H1 (cell line): ENCODE data around the gene COL8A2. TPM values are rescaled to one million over a fixed set of nuclear protein-coding genes. Genes with fewer than 3 reads are reported as not detected.

Experiments used
- EGR1 ChIP-seq: IDR thresholded peaks from 2 replicates; pipeline ENCODE4 v1.6.1; 2011; ENCODE audit warnings: low read depth, low read length, borderline replicate concordance
- HDAC6 ChIP-seq: IDR thresholded peaks from one replicate; pipeline ENCODE4 v1.7.1; 2012; ENCODE audit warnings: low read depth, mild to moderate bottlenecking, inconsistent platforms, low read length, moderate library complexity
- JUND ChIP-seq: IDR thresholded peaks from 2 replicates; pipeline ENCODE4 v1.6.1; 2011; ENCODE audit warnings: mild to moderate bottlenecking, improper control_type of control experiment, low read length
- RBBP5 ChIP-seq: IDR thresholded peaks from 2 replicates; pipeline ENCODE4 v1.7.1; 2012; ENCODE audit warnings: low read depth, mild to moderate bottlenecking, inconsistent platforms, low read length, moderate library complexity, borderline replicate concordance
- RFX5 ChIP-seq: IDR thresholded peaks from 2 replicates; pipeline ENCODE4 v1.6.1; 2011; ENCODE audit warnings: low read depth, low read length, improper control_type of control experiment, borderline replicate concordance
- TCF12 ChIP-seq: IDR thresholded peaks from 2 replicates; pipeline ENCODE4 v1.6.1; 2011; ENCODE audit warnings: low read depth, mild to moderate bottlenecking, low read length
- polyA plus RNA-seq, 7 experiments: library from polyadenylated mRNA; depleted of rRNA in 3 of 7; stranded (reverse) in 5 of 7; unstranded in 2 of 7; fragments of >200 nt in 5 of 7; fragments of 200-250 nt in 2 of 7; gene quantifications; 1 replicate in 5 of 7; 2 replicates in 1 of 7; 4 replicates in 1 of 7; pipeline versions ENCODE4 v1.2.1 to v1.2.3, GENCODE V29; 2011 to 2013; ENCODE audit warnings: missing spikeins in 2 of 7, mixed read lengths in 2 of 7
- total RNA-seq: library from RNA; stranded (reverse); fragmentation: NEBNext Ultra II Directional; extraction: Animal tissue kit (Norgen Biotek cat#: 25700); gene quantifications from 2 replicates; pipeline ENCODE4 v1.2.1, GENCODE V29; 2021

The COL8A2 gene
- total and polyA plus RNA-seq, 2 of the 8 experiments (the other 6 are each of a cell fraction or from before 2014, with no cell fraction given) = 2.1 to 2.8 TPM

- no peak for TF ChIP-seq RBBP5
- TF ChIP-seq JUND = no peak
- no peak for TF ChIP-seq RFX5
- no peak for TF ChIP-seq EGR1
- no peak for TF ChIP-seq TCF12
- TF ChIP-seq HDAC6 = no peak
Measured at GRCh38 chr1:36128126-36128904, 3.3 kb upstream of the COL8A2 start (continued).
